Fibroblast of villous mesenchyme (primary cell): ENCODE data around the gene PITX1. TPM values are rescaled to one million over a fixed set of nuclear protein-coding genes. Genes with fewer than 3 reads are reported as not detected.

Experiments
- DNase-seq: peaks from one replicate; pipeline ENCODE4 v3.0.0-alpha.2; 2010; ENCODE audit warnings: low read depth
- H3K4me3 ChIP-seq: 2 replicates; pipeline ENCODE4 v1.5.1; 2011; ENCODE audit warnings: low read depth, mild to moderate bottlenecking, low read length
- CTCF ChIP-seq: IDR thresholded peaks from 2 replicates; pipeline ENCODE4 v1.5.1; 2012; ENCODE audit warnings: low read depth, mild to moderate bottlenecking, low read length; ENCODE audit not compliant: insufficient read depth
- total RNA-seq: library from RNA; depleted of rRNA; stranded (reverse); fragments of >200 nt; gene quantifications from 2 replicates; pipeline ENCODE4 v1.2.3, GENCODE V29; 2012

The PITX1 gene
- total RNA-seq, 1 donor: 19.9 TPM

GRCh38 chr5:135013947-135014570 is 20.0 kb downstream of the PITX1 start:
- H3K4me3 ChIP-seq: no peak overlapping the region
- no peak for TF ChIP-seq CTCF
- DNase-seq: no peak

DNA sequence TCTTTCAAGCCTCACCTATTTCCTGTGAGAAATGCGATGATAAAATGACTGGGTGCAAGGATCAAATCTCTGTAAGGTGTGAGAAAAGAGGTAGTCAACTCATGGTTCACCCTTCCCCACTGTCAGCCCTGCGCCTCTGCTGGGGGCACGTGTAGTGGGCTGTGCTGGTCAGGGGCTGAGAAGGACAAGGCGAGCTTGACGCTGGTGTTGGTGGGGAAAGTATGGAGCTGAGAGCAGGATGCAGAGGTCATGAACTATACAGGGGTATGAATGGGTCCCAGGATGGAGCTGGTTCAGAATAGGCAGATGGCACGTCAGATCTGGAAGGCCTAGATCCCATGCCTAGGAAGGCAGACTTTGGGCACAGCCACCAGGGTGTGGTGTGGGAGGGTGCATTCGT is 20.6 kb downstream of the PITX1 start:
- no peak overlapping the region for H3K4me3 ChIP-seq
- TF ChIP-seq CTCF: no peak
- DNase-seq: no peak

- no peak overlapping the region for H3K4me3 ChIP-seq
- DNase-seq: no peak
Observed at GRCh38 chr5:135012951-135013391, 21.1 kb downstream of the PITX1 start.

DNA sequence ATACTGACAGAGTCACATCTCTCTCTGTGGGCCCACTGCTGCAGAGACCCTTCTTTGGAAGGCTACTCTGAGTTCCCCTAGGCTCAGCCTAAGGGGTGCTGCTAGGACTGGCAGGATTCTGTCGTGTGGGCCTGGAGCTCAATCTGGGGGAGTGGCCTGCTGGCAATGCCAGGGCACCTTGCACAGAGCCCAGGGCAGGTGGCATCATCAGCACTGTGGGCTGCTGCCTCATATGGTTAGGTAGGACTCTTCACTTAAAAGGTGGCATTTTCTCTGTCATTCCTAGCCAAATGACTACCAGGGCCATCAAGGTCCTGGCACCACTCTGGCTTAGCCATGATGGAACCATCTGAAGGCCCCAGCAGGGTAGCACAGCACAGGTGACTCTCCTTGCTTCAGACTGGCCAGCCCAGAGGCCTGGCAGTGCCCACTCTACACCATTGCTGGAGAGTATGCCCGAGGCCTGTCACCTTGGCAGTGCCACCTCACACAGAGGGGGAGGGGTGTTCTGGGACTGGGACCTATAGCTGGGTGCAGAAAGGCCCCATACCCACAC is 21.9 kb downstream of the PITX1 start:
- no peak for TF ChIP-seq CTCF
- no peak for DNase-seq
- H3K4me3 ChIP-seq: no peak overlapping the region

More at GRCh38 chr5:135012951-135013391, 21.1 kb downstream of the PITX1 start:
- no peak for TF ChIP-seq CTCF

DNA sequence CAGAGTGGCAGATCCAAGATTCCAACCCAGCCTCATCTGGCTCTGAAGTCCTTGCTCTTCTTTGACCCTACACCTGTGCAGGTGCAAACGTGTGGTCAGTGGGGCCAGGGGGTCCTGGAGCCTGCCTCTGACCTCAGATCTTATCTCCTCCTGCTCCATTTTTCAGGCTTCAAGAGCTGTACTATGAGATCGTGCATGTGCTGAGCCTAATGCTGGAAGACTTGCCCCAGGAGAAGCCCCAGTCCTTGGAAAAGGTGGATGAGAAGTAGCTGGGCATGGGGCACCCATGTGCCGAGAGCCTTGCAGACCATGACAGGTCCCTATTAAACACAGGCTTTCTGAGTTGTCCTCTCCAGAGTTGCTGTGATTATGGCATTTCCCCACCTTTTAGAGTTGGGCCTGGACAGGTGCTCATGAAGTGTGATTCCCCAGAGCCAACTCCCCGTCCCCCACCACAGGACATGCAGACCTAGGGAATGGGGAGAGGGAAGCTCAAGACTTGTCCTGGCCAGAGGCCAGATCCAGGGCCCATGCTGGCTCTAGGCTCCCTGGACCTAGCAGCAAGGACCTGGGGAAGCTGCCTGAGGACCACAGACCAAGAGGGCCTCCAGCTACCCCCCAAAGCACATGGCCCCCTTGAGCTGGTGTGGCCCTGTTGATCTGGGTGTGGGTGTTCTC is 22.5 kb downstream of the PITX1 start:
- H3K4me3 ChIP-seq: no peak overlapping the region
- TF ChIP-seq CTCF: no peak
- no peak for DNase-seq

DNA sequence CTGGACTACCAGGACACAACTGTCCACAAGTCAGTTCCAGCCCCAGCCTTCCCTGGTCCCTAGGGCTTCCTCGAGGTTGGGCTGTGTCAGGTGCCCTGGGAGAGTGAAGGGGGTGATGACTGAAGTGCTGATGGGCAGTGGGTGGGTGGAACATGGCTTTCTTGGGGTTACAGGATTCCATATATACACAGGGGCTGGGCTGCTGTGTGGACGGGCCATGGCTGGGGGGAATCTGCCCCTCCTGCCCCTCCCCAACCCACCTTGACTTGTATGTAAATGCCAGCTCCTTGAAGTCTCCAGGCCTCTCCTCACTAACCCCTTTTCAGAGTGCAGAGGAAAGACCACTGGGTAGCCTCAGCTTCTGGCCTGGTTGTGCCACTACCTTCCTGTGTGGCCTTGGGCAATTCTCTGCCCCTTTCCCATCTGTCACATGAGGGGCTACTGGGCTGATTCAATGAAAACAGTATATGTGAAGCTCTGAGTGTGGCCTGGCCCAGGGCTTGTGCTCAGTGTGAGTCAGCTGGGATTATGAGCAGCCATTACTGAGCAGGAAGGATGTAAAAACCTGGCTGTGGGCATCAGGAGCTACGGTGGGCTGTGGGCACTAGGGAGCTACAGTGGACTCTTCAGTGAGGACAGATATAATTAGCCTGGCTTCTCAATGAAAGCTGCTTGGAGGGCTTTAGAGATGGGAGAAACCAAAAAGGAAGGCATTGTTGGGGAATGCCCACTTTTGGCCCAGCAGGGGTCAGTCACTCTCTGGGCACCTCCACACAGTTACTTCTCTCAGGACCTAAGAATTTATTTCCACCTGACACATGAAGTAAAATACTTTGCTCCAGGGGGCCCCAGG is 23.3 kb downstream of the PITX1 start:
- no peak overlapping the region for H3K4me3 ChIP-seq
- TF ChIP-seq CTCF: peak; percentile 44
- peak; percentile 19 for DNase-seq
